Measurements from ENCODE around the gene GMPPB. TPM values are rescaled to one million over a fixed set of nuclear protein-coding genes. Genes with fewer than 3 reads are reported as not detected.

Gene GMPPB
- total RNA-seq, 4 donors from 2014 or later = 15.6 to 20.5 (median 17.3) TPM

DNA sequence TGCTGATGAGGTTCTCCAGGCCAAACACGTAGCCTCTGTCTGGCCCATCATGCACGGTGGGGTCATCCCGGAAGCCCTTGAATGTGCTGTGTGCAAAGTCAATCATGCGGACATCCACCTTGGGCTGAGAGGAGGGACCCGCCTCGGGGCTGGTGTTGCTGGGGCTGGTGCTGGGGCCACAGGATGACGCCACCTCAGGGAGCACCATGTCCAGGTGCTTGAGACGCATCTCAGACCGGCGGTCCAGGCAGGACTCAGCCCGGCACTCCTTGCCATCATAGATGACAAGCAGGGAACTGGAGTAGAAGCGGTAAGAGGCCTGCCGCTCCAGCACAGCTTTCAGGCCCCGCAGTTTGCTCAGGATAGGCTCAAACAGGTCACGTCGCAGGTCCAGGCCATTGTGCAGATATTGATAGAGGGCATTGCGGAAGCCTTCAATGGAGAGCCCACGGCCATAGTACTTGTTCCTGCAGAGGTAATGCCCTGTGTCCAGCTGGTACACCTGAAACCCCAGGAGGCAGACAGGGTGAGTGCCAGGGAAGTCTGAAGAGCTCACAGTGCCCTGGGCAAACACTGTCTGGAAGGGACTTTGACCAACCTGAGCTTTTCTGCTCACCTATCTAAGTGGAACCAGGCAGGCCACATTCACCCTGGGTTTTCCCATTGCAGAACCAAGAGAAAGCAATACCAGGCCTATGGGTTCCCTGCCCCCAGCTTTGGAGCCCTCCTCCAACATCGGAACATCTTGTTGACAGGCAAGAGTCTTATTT, 3.6 kb upstream of the GMPPB start:
- no peak overlapping the region for H3K27ac ChIP-seq
- no peak for TF ChIP-seq POLR2AphosphoS5 (IDR thresholded peaks at IDR 0.05)
- TF ChIP-seq, protein P1, sequence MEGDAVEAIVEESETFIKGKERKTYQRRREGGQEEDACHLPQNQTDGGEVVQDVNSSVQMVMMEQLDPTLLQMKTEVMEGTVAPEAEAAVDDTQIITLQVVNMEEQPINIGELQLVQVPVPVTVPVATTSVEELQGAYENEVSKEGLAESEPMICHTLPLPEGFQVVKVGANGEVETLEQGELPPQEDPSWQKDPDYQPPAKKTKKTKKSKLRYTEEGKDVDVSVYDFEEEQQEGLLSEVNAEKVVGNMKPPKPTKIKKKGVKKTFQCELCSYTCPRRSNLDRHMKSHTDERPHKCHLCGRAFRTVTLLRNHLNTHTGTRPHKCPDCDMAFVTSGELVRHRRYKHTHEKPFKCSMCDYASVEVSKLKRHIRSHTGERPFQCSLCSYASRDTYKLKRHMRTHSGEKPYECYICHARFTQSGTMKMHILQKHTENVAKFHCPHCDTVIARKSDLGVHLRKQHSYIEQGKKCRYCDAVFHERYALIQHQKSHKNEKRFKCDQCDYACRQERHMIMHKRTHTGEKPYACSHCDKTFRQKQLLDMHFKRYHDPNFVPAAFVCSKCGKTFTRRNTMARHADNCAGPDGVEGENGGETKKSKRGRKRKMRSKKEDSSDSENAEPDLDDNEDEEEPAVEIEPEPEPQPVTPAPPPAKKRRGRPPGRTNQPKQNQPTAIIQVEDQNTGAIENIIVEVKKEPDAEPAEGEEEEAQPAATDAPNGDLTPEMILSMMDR (IDR thresholded peaks at IDR 0.05) = no peak
- H3K36me3 ChIP-seq = peaks cover 0 to 76% of the 10 kb centered on the region in 2 donors

DNA sequence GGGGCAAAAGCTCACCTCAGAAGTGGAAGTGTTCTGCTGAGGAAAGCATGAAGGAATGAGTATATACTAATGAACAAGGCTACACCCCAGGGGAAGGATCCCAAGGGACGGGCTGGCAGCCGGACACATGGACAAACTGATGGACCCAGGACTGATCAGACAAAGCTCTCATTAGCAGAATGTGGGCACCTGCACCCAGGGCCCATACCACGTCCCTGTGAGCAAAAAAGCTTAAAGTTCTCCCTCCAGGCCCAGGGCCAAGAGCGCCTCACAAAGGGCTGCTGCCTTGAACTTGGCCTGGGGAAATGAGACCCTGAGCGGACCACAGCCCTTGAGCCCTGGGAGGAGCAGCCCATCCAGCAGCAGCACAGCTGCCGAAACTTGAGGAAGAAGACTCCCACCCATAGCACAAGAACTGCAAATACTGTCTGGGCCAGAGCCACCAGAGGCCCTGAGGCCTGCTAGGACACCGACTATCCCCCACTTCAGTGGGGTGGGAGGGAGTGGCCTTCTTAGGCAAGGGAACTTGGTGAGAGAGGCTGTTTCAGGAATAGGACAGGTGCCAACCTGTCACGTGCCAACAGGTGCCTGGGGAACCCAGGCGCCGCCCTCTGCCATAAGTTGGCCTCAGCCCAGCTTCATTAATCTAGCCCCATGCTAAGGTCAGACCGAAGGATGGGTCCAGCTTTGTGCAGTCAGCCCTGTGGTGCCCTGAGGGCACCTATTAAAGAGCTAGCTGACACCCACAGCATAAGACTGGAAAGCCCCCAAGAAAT, 2.3 kb upstream of the GMPPB start:
- H3K9me3 ChIP-seq = no peaks in the 10 kb centered on the region
- H3K4me3 ChIP-seq = no peak overlapping the region
- peak overlapping the region in 1 of 4 donors; percentile 11 for H3K27ac ChIP-seq
- ATAC-seq = no peak
- no peaks in the 10 kb centered on the region for H3K27me3 ChIP-seq
- WGBS, 2 donors (ENCODE audit: low coverage in 1 of 2) = 86 to 94% methylated on average over 2 to 7 of the region's 11 CpGs
- peaks cover 0 to 37% (median 15%) of the 10 kb centered on the region in 3 donors for H3K4me1 ChIP-seq
- peaks cover 0 to 76% of the 10 kb centered on the region in 2 donors for H3K36me3 ChIP-seq
- TF ChIP-seq POLR2AphosphoS5 (IDR thresholded peaks at IDR 0.05) = no peak
- no peak for TF ChIP-seq EP300 (IDR thresholded peaks at IDR 0.05)
- TF ChIP-seq POLR2A (IDR thresholded peaks at IDR 0.05) = no peak
- TF ChIP-seq, protein P1 (IDR thresholded peaks at IDR 0.05) = no peak

More for the DNA sequence above, 3.6 kb upstream of the GMPPB start:
- no peak overlapping the region for H3K4me3 ChIP-seq
- H3K9me3 ChIP-seq = no peaks in the 10 kb centered on the region
- H3K4me1 ChIP-seq = peaks cover 0 to 25% (median 14%) of the 10 kb centered on the region in 3 donors
- ATAC-seq = no peak
- 75% methylated on average over 2 of the region's 19 CpGs; no CpG with 5 or more reads in 1 of the 2 donors for WGBS, 2 donors (ENCODE audit: low coverage in 1 of 2)
- no peaks in the 10 kb centered on the region for H3K27me3 ChIP-seq

DNA sequence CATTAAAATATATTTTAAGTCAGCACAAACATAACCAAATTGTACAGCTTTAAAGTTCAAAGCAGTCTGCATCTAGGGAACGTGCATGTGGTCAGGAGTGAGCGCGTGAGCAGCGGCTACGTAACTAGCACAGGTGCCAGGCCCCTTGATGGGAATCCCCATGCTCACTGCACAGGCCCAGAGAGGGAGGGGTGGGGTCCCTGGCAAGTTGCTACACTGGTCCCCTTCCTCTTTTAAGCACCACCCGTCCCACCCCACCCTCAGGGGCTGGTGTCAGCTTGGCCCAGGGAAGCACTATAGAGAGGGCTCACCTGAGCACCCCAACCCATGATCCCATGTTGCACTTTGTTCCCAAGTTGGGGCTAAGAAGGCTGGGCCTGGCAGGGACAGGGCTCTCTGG, 835 bp upstream of the GMPPB start:
- Histone ChIP-seq H3K27ac (peak overlapping the region; percentile 15 to 99 (median 90)), H3K36me3 (peaks cover 0 to 67% of the 10 kb centered on the region in 2 donors), H3K27me3 (no peaks in the 10 kb centered on the region), H3K4me1 (peaks cover 0 to 48% (median 15%) of the 10 kb centered on the region in 3 donors), H3K4me3 (peak overlapping the region; percentile 22 to 99), H3K9me3 (no peaks in the 10 kb centered on the region)
- 11% methylated on average over 3 of the region's 6 CpGs; no CpG with 5 or more reads in 1 of the 2 donors for WGBS, 2 donors (ENCODE audit: low coverage in 1 of 2)
- TF ChIP-seq, protein P1 (IDR thresholded peaks at IDR 0.05) = no peak
- TF ChIP-seq POLR2A (IDR thresholded peaks at IDR 0.05) (no peak), POLR2AphosphoS5 (IDR thresholded peaks at IDR 0.05) (no peak), EP300 (IDR thresholded peaks at IDR 0.05) (no peak)
- no peak for ATAC-seq

DNA sequence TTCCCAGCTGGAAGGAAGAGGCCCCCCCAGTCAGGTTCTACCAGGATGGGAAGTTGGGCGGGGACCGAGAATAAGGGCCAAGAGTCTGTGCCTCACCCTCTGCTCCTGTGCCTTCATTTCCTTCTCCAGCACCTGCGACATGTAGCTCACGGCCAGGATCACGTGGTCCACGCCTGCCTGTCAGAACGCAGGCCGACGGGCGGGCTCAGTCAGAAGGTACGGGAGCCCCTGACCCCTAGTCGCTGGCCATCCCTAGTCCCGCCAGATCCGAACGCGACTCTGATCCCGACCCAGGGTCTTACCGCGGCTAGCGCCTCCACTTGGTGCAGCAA, 489 bp downstream of the GMPPB start:
- WGBS, 2 donors (ENCODE audit: low coverage in 1 of 2) = 0% methylated on average over 2 of the region's 20 CpGs; no CpG with 5 or more reads in 1 of the 2 donors
- Histone ChIP-seq H3K36me3 (peaks cover 0 to 55% of the 10 kb centered on the region in 2 donors), H3K4me3 (peak overlapping the region; percentile 76 to 99), H3K4me1 (peaks cover 0 to 61% (median 23%) of the 10 kb centered on the region in 3 donors), H3K9me3 (no peaks in the 10 kb centered on the region), H3K27ac (peak overlapping the region; percentile 80 to 99 (median 90)), H3K27me3 (no peaks in the 10 kb centered on the region)
- ATAC-seq = no peak
- TF ChIP-seq, protein P1 (IDR thresholded peaks at IDR 0.05) = no peak
- TF ChIP-seq EP300 (IDR thresholded peaks at IDR 0.05) (no peak), POLR2A (IDR thresholded peaks at IDR 0.05) (no peak), POLR2AphosphoS5 (IDR thresholded peaks at IDR 0.05) (no peak)

All from gastroesophageal sphincter (tissue), 4 donors.